HG02571 (cell line): ENCODE data around the gene PTBP1.

Experiments
- ATAC-seq: cut with Tn5 transposase; IDR thresholded peaks from one replicate; pipeline ENCODE4 v1.9.1; 2021; ENCODE audit warnings: mild to moderate bottlenecking, moderate library complexity; ENCODE audit not compliant: unreplicated experiment

Gene PTBP1

DNA sequence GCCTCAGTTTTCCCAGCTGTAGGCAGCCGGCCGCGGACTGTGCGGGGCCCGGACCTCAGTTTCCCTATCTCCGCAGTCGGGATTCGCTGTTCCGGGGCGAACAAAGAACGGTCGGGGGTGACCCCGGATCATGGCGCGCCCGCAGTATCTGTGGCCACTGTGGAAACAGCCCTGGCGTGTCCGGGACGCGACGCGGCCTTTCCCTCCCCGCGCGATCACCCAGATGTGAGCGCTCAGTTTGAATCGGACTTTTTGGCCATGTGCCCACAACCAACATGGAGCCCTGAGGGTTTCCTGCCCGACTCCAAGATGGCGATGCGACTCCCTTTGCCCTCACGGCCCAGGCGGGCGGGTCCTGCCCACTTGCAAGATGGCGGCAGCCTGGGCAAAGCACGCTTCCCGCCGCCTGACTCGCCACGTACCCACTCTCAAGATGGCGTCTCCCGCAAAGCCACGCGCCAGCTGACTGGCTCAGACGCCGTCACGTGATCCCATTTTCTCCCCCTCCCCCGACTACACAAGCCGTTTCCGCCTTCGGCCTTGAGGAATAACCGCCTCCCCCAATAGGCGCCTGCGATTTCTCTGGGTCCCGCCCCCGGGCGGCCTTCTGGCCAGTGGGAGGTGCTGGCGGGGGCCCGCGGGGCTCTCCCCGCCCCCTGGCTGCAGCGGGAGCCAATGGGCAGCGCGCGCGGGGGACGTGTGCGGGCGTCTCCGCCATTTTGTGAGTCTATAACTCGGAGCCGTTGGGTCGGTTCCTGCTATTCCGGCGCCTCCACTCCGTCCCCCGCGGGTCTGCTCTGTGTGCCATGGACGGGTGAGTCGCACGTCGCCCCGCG, at the start of gene PTBP1:
PTBP1 (plus strand) TSS at position 761 of the 836 bp plus-strand sequence; CDS start at position 807, 46 bp downstream.
- ATAC-seq, result peak; percentile 75

GRCh38 chr19:748274-748598, 49.0 kb upstream of the PTBP1 start:
- ATAC-seq, result no peak

DNA sequence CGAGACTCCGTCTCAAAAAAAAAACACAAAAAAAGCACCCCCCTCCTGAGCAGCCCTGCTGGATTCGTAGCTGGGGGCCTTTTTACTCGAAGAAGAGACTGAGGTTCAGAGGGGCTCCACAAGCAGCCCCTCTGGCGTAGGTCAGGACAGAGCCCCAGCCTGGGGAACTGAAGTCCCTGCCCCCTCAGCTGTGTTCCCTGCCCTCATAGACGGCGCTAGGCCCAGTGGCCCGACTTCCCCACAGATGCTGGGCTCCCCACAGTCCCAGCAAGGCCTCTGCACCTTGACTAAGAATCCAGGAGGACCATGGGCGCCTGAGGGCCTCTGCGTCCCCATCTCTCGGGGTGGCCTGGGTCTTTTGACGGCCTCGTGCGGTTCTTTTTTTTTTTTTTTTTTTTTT, 47.4 kb upstream of the PTBP1 start:
- no peak for ATAC-seq

GRCh38 chr19:750640-751423, 46.4 kb upstream of the PTBP1 start, which contains the start of gene MISP:
Gene MISP, plus strand, starts transcription at chr19:751112. Its CDS starts 5,835 bp downstream, at chr19:756947.
- no peak for ATAC-seq

- no peak for ATAC-seq
These were observed 45.5 kb upstream of the PTBP1 start for GRCh38 chr19:751501-752341.

DNA sequence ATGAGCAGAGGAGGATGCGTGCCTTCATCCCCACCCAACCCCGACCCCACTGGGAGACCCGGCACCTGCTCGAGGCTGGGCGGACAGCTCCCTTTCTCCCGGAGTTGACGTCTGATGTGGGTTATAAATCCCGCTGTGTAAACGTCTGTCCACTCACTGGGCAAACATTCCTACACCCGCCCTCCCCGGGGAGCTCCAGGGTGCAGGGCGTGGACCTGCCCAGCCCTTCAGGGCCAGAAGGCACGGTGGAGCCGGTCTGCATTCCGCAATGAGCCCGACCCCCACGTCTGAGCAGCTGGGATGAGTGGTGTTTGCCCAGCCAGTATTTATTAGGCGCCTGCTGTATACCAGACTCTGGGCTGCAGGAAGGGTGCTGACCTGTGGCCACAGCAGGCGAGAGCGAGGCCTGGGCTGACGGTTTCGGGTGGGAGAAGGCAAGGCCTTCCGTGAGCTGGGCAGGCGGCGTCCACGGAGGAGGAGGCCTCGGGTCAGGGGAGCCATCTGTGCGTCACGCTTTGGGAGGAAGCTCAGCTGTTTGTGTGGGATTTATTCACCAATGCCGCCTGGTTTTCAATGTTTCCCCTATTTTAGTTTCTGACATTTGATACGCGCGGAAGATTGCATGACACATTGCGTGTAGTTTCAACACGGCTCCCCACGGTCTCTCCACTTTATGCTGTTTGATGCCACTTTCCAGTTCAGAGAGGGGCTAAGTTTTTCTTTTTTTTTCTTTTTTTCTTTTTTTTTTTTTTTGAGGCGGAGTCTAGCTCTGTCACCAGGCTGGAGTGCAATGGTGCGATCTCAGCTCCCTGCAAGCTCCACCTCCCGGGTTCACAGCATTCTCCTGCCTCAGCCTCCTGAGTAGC, 44.4 kb upstream of the PTBP1 start:
- ATAC-seq, result no peak

GRCh38 chr19:754530-754929, 42.7 kb upstream of the PTBP1 start:
- ATAC-seq, result no peak

GRCh38 chr19:755063-755462, 42.2 kb upstream of the PTBP1 start:
- no peak for ATAC-seq

- ATAC-seq, result no peak
These were observed 41.0 kb upstream of the PTBP1 start for GRCh38 chr19:756236-756635.

DNA sequence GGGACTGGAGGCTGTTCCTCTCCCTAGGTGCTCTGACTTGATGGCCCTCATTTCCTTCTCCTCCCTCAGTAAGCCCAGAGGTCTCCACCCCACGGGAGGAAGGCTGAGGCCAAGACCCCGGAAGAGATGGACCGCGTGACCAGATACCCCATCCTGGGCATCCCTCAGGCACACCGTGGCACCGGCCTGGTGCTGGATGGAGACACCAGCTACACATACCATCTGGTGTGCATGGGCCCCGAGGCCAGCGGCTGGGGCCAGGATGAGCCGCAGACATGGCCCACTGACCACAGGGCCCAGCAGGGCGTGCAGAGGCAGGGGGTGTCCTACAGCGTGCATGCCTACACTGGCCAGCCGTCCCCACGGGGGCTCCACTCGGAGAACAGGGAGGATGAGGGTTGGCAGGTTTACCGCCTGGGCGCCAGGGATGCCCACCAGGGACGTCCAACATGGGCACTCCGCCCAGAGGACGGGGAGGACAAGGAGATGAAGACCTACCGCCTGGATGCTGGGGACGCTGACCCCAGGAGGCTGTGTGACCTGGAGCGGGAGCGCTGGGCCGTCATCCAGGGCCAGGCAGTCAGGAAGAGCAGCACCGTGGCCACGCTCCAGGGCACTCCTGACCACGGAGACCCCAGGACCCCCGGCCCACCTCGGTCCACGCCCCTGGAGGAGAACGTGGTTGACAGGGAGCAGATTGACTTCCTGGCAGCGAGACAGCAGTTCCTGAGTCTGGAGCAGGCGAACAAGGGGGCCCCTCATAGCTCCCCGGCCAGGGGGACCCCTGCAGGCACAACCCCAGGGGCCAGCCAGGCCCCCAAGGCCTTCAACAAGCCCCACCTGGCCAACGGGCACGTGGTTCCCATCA, 40.2 kb upstream of the PTBP1 start:
- ATAC-seq, result no peak

DNA sequence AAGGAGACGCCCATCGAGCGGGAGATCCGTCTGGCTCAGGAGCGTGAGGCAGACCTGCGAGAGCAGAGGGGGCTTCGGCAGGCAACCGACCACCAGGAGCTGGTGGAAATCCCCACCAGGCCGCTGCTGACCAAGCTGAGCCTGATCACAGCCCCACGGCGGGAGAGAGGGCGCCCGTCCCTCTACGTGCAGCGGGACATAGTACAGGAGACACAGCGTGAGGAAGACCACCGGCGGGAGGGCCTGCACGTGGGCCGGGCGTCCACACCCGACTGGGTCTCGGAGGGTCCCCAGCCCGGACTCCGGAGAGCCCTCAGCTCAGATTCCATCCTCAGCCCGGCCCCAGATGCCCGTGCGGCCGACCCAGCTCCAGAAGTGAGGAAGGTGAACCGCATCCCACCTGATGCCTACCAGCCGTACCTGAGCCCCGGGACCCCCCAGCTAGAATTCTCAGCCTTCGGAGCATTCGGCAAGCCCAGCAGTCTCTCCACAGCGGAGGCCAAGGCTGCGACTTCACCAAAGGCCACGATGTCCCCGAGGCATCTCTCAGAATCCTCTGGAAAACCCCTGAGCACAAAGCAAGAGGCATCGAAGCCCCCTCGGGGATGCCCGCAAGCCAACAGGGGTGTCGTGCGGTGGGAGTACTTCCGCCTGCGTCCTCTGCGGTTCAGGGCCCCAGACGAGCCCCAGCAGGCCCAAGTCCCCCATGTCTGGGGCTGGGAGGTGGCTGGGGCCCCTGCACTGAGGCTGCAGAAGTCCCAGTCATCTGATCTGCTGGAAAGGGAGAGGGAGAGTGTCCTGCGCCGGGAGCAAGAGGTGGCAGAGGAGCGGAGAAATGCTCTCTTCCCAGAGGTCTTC, 39.2 kb upstream of the PTBP1 start:
- ATAC-seq, result no peak

DNA sequence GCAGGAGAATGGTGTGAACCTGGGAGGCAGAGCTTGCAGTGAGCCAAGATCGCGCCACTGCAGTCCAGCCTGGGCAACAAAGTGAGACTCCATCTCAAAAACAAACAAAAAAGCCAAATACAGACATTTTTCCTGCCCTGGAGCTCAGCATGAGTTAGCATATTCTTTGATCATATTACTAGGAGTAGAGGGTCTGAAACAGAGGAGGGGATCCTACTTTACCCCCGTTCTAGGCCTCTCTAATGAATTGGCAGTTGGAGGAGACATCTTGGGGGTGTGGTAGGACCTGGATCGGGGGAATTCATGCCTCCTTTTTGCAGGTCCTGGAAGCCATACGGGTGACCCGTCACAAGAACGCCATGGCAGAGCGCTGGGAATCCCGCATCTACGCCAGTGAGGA, 34.1 kb upstream of the PTBP1 start:
- no peak for ATAC-seq

- no peak for ATAC-seq
These were observed 33.4 kb upstream of the PTBP1 start for GRCh38 chr19:763869-764268.

DNA sequence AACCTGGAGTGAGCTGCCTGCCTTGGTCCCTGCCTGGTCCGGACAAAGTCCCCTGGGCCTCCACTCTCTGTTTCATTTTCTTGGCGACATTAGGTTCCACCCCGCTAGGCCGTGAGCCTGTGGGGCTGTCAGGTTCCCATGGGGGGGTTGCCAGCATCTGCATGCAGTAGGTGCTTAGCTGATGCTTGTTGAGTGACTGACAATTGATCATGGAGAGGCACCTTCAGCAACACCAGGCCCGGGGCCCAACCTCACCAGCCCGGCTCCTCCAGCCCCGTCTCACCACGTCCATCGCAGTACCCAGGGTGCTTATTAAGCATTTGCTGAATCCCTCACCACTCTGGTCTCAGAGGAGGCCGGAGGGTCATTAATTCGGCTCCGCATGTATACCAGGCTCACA, 33.0 kb upstream of the PTBP1 start:
- ATAC-seq, result no peak

DNA sequence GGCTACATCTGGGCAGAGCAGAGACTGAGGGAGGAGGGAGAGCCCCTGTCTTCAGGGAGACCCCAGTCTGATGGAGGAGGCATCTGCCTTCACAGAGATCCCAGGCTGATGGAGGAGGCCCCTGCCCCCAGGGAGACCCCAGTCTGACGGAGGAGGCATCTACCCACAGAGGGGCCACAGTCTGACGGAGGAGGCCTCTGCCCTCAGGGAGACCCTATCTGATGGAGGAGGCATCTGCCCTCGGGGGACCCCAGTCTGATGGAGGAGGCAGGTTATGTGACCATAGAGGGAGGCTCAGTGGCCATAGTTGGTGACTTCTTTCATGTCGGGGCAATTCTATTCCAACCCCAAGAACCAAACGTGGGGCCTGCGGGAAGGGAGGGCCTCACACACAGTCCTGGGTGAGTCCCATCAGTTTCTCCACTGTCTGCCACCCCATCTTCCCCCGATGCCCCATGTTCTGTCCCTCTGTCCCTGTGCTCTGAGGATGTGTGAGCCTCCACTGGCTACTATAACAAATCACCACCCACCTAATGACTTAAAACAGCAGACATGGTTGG, 32.0 kb upstream of the PTBP1 start:
- ATAC-seq, result no peak

- ATAC-seq, result no peak
These were observed 28.8 kb upstream of the PTBP1 start for GRCh38 chr19:768424-768823.

DNA sequence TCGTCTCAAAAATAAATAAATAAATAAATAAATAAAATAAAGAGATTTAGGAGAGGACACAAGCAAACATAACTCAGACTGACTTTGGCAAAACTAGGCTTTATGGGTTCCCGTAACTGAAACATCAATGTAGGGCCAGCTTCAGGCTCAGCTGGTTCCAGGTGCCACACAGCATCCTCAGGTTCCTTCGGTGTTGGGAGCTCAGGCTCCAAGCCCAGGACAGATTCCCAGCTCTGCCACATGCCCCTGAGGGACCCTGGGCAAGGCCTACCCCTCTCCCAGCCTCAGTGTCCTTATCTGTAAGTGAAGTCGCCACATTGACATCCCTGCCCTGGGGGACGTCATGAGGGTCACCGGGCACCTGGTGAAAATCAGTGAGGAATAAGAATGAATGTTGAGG, 27.6 kb upstream of the PTBP1 start:
- no peak for ATAC-seq

DNA sequence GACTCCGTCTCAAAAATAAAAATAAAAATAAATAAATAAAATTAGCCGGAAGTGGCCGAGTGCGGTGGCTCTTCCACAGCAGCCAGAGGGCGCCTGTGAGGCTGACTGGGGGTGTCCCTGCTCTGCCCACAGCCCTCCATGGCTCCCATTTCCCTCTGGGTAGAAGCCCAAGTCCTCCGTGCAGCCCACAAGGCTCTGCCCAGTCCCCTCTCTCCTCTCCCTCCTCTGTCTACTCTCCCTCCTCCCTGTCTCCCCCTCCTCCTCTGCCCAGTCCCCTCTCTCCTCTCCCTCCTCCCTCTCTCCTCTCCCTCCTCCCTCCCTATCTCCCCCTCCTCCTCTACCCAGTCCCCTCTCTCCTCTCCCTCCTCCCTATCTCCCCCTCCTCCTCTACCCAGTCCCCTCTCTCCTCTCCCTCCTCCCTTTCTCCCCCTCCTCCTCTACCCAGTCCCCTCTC, 25.9 kb upstream of the PTBP1 start:
- ATAC-seq, result no peak
